Gastrocnemius medialis (tissue), 4 donors: Measurements from ENCODE around the gene PKIB.

Experiments
- POLR2A ChIP-seq, 2 donors: fragments of 450-650 bp; IDR thresholded peaks; one replicate each; pipeline ENCODE4 v1.6.1; 2017; ENCODE audit warnings: antibody characterized with exemption in 2 of 2, mild to moderate bottlenecking in 2 of 2, moderate library complexity in 2 of 2
- TF ChIP-seq, protein P1 (sequence below), 5 experiments: fragments of 450-650 bp in 3 of 5; fragments of 200-600 bp in 2 of 5; sonication (generic) in 2 of 5; IDR thresholded peaks in 4 of 5; conservative IDR thresholded peaks in 1 of 5; 1 replicate in 4 of 5; 2 replicates in 1 of 5; pipeline ENCODE4 v1.5.1; 2016 to 2019; ENCODE audit warnings: antibody characterized with exemption in 5 of 5, mild to moderate bottlenecking in 3 of 5, moderate library complexity in 3 of 5

DNA sequence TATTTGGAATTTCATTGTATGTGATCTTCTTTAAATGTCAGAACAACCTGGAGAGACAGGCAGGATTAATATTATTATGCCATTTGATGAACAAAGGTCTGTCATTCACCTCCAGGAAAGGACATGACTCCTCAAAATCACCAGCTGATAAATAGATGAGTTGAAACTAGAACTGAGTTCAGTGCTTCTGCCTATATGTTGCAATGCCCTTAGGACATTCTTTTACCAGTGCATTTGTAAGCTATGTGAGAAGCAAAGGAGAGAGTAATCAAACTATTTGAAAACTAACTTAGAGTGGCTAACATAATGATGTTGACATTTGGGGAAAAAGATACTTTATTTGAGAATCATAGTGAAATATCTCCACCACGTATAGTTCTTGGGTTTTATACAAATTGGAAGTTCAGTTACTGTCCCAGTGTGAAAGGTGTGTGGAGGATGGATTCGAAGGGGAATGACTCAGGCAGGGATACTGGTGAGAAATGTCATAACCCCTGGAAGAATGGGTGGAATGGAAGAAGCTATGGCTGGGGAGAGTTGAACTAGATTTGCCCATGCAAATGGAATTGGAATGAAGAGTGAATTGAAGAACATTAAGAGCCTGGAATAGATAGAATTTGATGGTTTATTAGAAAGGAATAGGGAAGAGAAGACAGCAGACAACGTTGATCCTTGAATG lies 21.5 kb downstream of the PKIB start:
- TF ChIP-seq, protein P1, sequence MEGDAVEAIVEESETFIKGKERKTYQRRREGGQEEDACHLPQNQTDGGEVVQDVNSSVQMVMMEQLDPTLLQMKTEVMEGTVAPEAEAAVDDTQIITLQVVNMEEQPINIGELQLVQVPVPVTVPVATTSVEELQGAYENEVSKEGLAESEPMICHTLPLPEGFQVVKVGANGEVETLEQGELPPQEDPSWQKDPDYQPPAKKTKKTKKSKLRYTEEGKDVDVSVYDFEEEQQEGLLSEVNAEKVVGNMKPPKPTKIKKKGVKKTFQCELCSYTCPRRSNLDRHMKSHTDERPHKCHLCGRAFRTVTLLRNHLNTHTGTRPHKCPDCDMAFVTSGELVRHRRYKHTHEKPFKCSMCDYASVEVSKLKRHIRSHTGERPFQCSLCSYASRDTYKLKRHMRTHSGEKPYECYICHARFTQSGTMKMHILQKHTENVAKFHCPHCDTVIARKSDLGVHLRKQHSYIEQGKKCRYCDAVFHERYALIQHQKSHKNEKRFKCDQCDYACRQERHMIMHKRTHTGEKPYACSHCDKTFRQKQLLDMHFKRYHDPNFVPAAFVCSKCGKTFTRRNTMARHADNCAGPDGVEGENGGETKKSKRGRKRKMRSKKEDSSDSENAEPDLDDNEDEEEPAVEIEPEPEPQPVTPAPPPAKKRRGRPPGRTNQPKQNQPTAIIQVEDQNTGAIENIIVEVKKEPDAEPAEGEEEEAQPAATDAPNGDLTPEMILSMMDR (IDR thresholded peaks at IDR 0.05 in 4 of 5, conservative IDR thresholded peaks at IDR 0.05 in 1 of 5), result no peak
- TF ChIP-seq POLR2A (IDR thresholded peaks at IDR 0.05), result no peak
